K562 (cell line): Measurements from ENCODE around the gene PARP15. TPM values are rescaled to one million over a fixed set of nuclear protein-coding genes. Genes with fewer than 3 reads are reported as not detected.

ENCODE experiments used
- ATAC-seq: fragments of 200-7000 bp; cut with Tn5 transposase; 3 replicates; pipeline ENCODE4 v1.9.1; 2020; ENCODE audit warnings: moderate library complexity
- BruUV-seq: library from RNA; stranded (reverse); fragments of 400-500 nt; replicated peaks from 2 replicates; lab custom pipeline; 2021; lab: Mats Ljungman, UMichigan
- CTCF ChIA-PET: fragments of 300-600 bp; formaldehyde crosslinking; extraction: SDS; loops from one replicate; lab custom pipeline; 2021; ENCODE audit warnings: low intra/inter-chr PET ratio; lab: Yijun Ruan, JAX
- POLR2A ChIA-PET: fragments of 300-600, 350-650 bp; sonication (Branson Sonifier 250); formaldehyde crosslinking; extraction: SDS; loops from one replicate; lab custom pipeline; 2021; ENCODE audit warnings: antibody characterized with exemption, inconsistent platforms; lab: Yijun Ruan, JAX
- DNase-seq, 4 experiments: peaks; one replicate each; pipeline versions ENCODE4 v3.0.0 to v3.0.0-alpha.2; 2011 to 2018; ENCODE audit warnings: low spot score in 3 of 4, mixed read lengths in 3 of 4; ENCODE audit errors: extremely low read depth in 1 of 4
- FAIRE-seq: peaks from 2 replicates; lab custom pipeline; 2011; peaks lifted over from hg19 to GRCh38; lab: Jason Lieb, UNC
- H2AFZ ChIP-seq: 2 replicates; pipeline ENCODE4 v1.6.0; 2011; ENCODE audit warnings: low read depth, low read length, control low read depth, inconsistent platforms
- H3K27ac ChIP-seq: fragments of 200-600 bp; 3 replicates; pipeline ENCODE4 v1.8.0; 2011; ENCODE audit warnings: low read depth, mild to moderate bottlenecking, control low read depth, inconsistent platforms, low read length, moderate library complexity, mixed read lengths; ENCODE audit errors: extremely low read depth
- H3K27me3 ChIP-seq, 2 experiments: fragments of 300-600 bp in 1 of 2; 2 replicates in 1 of 2; 3 replicates in 1 of 2; pipeline versions ENCODE4 v1.6.0 to v1.8.0; 2011; ENCODE audit warnings: inconsistent platforms in 2 of 2, low read length in 2 of 2, mild to moderate bottlenecking in 1 of 2, mixed read lengths in 1 of 2, moderate library complexity in 1 of 2; ENCODE audit not compliant: control insufficient read depth in 2 of 2, insufficient read depth in 2 of 2
- H3K36me3 ChIP-seq: fragments of 300-600 bp; 3 replicates; pipeline ENCODE4 v1.8.0; 2011; ENCODE audit warnings: mild to moderate bottlenecking, low read length, inconsistent platforms; ENCODE audit not compliant: control insufficient read depth, insufficient read depth
- H3K4me1 ChIP-seq, 2 experiments: fragments of 200-600 bp in 1 of 2; replicated peaks in 1 of 2; 2 replicates in 1 of 2; 3 replicates in 1 of 2; pipeline versions ENCODE4 v1.5.1 to v1.8.0; 2011; ENCODE audit warnings: inconsistent platforms in 2 of 2, low read length in 2 of 2, mild to moderate bottlenecking in 1 of 2, mixed read lengths in 1 of 2, moderate library complexity in 1 of 2; ENCODE audit not compliant: control insufficient read depth in 2 of 2, insufficient read depth in 2 of 2
- H3K4me2 ChIP-seq: 2 replicates; pipeline ENCODE4 v1.6.1; 2011; ENCODE audit warnings: low read length, control low read depth, inconsistent platforms, mixed read lengths; ENCODE audit not compliant: insufficient read depth
- H3K4me3 ChIP-seq: fragments of 200-600 bp; sonication (generic), shearing (Covaris generic); 2 replicates; pipeline ENCODE4 v1.5.1; 2016; ENCODE audit warnings: control low read depth, inconsistent platforms
- H3K79me2 ChIP-seq: fragments of 200-600 bp; 3 replicates; pipeline ENCODE4 v1.8.0; 2011; ENCODE audit warnings: low read length, inconsistent platforms; ENCODE audit not compliant: control insufficient read depth, insufficient read depth
- H3K9ac ChIP-seq, 2 experiments: 2 replicates each; pipeline versions ENCODE4 v1.6.0 to v1.6.1; 2011; ENCODE audit warnings: low read depth in 2 of 2, low read length in 2 of 2, control low read depth in 1 of 2, inconsistent platforms in 1 of 2, mild to moderate bottlenecking in 1 of 2, mixed read lengths in 1 of 2; ENCODE audit not compliant: insufficient read depth in 1 of 2
- H3K9me1 ChIP-seq: one replicate; pipeline ENCODE4 v1.6.0; 2011; ENCODE audit warnings: inconsistent platforms, mild to moderate bottlenecking, low read length, moderate library complexity; ENCODE audit not compliant: control insufficient read depth, insufficient read depth
- H3K9me3 ChIP-seq: replicated peaks from 2 replicates; pipeline ENCODE4 v1.5.1; 2011; ENCODE audit warnings: low read depth, low read length, inconsistent platforms; ENCODE audit not compliant: control insufficient read depth, insufficient read depth
- H4K20me1 ChIP-seq: replicated peaks from 2 replicates; pipeline ENCODE4 v1.6.1; 2011; ENCODE audit warnings: low read length, inconsistent platforms, mixed read lengths; ENCODE audit not compliant: control insufficient read depth, insufficient read depth
- CEBPB ChIP-seq: fragments of 450-650 bp; IDR thresholded peaks from 2 replicates; pipeline ENCODE4 v1.6.1; 2016; ENCODE audit warnings: missing genetic modification characterization, missing compliant biosample characterization
- NR4A1 ChIP-seq, 2 experiments: fragments of 250-450 bp in 1 of 2; fragments of 450-650 bp in 1 of 2; sonication (Bioruptor Pico) in 1 of 2; IDR thresholded peaks; 2 replicates each; pipeline versions ENCODE4 v1.4.0 to v1.6.1; 2016 to 2020; ENCODE audit warnings: mild to moderate bottlenecking in 2 of 2, missing compliant biosample characterization in 1 of 2, missing genetic modification characterization in 1 of 2, moderate library complexity in 1 of 2
- ZNF592 ChIP-seq: fragments of 450-650 bp; IDR thresholded peaks from 2 replicates; pipeline ENCODE4 v1.6.1; 2017; ENCODE audit warnings: antibody characterized with exemption, mild to moderate bottlenecking
- in situ Hi-C: fragments of 300-500 bp; cut with MboI; formaldehyde crosslinking; loops from 4 replicates; pipeline ENCODE4 v1.15.0; 2018; ENCODE audit warnings: inconsistent platforms, mixed read lengths
- intact Hi-C: fragments of 100-400 bp; cut with micrococcal nuclease; formaldehyde crosslinking; loops from 2 replicates; pipeline ENCODE4 v1.14.2; 2022
- polyA plus RNA-seq, 8 experiments: library from polyadenylated mRNA; depleted of rRNA in 4 of 8; stranded (reverse) in 5 of 8; unstranded in 3 of 8; fragments of >200 nt; fragmentation: Nextera tagmentation in 2 of 8; fragmentation: Illumina TruSeq in 1 of 8; extraction: Ambion mirVana in 2 of 8; extraction: Trizol in 1 of 8; gene quantifications; 2 replicates each; pipeline versions ENCODE4 v1.2.1 to v1.2.3, GENCODE V29; 2011 to 2014; ENCODE audit warnings: inconsistent platforms in 1 of 8, missing spikeins in 1 of 8
- total RNA-seq, 7 experiments: library from RNA; depleted of rRNA in 6 of 7; stranded (reverse); fragments of >200 nt in 6 of 7; fragmentation: Illumina TruSeq in 2 of 7; extraction: Trizol in 2 of 7; gene quantifications; 2 replicates each; pipeline versions ENCODE4 v1.2.1 to v1.2.3, GENCODE V29; 2011 to 2021; ENCODE audit warnings: low replicate concordance in 1 of 7

PARP15 gene
- total and polyA plus RNA-seq, 9 of the 15 experiments (the other 6 are each of a cell fraction or from before 2014, with no cell fraction given) = 0.05 to 0.40 (median 0.13) TPM

GRCh38 chr3:122590610-122591009, 13.2 kb downstream of the PARP15 start (continued):
- TF ChIP-seq NR4A1 (CRISPR knock-in tag; IDR thresholded peaks at IDR 0.05) (no peak), NR4A1 (tag; IDR thresholded peaks at IDR 0.05) (no peak)

GRCh38 chr3:122594025-122594424, 16.6 kb downstream of the PARP15 start:
- ATAC-seq (no peak), FAIRE-seq (no peak), DNase-seq (no peak)
- POLR2A ChIA-PET = interaction anchor here (0.7 to 1.4 kb wide), 2 partner anchors 85 to 139 kb away, joined by 3 read pairs; no protein-coding TSS in a partner anchor
- TF ChIP-seq ZNF592 (no peak), CEBPB (peak; percentile 33; the same call in 1 of the 2 replicates)
- in situ Hi-C loops = no loop called here
- no peaks in the 10 kb centered on the region for H3K36me3 ChIP-seq
- no peak overlapping the region for H3K9ac ChIP-seq
- no peaks in the 10 kb centered on the region for H3K9me1 ChIP-seq
- H3K9me3 ChIP-seq = no peaks in the 10 kb centered on the region
- CTCF ChIA-PET = no interaction called here
- H3K4me1 ChIP-seq = no peaks in the 10 kb centered on the region
- H2AFZ ChIP-seq = no peak overlapping the region
- no peak overlapping the region for H3K27ac ChIP-seq
- H4K20me1 ChIP-seq = no peaks in the 10 kb centered on the region
- H3K79me2 ChIP-seq = no peaks in the 10 kb centered on the region
- no peak overlapping the region for H3K4me2 ChIP-seq
- no peak overlapping the region for H3K4me3 ChIP-seq
- intact Hi-C loops = no loop called here
- BruUV-seq = no TSS peak
- H3K27me3 ChIP-seq = no peaks in the 10 kb centered on the region
